GM03348 (cell line): ENCODE data around the gene ETS2.
"Not testable (repeated sequence)": the region's sequence is repeated elsewhere in the genome, so short reads cannot be mapped to it uniquely, and the experiment has no call there.

Experiments
- DNase-seq: peaks from one replicate; pipeline ENCODE4 v3.0.0; 2012; ENCODE audit warnings: low spot score

ETS2 gene

DNA sequence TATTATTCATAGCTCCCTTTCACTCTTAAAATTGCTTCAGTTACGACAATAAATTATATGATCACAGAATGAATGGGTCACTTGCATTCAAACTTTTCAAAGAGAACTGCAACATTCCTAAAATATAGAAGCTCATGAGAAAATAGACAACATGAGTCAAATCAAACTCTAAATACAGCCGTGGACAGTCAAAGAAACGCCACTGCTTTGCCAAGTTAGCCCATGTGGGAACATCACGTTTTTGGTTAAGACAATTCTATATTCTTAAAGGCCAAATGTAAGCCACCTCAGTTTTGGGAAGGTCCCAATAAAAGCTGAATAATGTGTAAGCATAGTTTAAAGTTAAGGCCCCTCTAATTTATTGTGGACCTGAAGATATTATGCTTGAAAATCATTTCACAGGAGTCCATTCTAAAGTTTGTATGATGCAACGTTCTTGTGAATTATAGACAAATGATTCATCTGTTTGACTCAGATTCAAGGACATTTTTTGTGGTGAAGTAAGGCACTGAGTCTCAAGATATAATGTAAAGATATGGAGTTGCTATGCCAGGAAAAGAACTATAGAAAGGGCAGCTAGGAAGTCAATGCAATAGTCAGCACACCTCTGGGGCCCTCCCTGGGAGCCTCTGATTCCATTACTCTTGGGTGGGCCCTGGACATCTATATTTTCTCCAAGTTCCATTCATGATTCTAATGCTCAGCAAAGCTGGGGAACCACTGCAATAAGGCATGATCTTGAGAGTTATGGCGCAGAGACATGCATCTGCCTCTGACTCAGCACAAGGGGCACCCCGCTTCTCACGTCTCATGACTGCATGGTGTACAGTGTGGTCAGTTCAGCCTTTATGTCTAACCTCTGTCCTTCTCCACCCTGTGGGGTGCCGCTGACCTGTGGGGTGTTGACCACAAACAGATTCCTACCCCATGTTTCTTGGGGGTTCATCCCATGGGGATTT, 33.9 kb downstream of the ETS2 start:
- peak; percentile 67 for DNase-seq

DNA sequence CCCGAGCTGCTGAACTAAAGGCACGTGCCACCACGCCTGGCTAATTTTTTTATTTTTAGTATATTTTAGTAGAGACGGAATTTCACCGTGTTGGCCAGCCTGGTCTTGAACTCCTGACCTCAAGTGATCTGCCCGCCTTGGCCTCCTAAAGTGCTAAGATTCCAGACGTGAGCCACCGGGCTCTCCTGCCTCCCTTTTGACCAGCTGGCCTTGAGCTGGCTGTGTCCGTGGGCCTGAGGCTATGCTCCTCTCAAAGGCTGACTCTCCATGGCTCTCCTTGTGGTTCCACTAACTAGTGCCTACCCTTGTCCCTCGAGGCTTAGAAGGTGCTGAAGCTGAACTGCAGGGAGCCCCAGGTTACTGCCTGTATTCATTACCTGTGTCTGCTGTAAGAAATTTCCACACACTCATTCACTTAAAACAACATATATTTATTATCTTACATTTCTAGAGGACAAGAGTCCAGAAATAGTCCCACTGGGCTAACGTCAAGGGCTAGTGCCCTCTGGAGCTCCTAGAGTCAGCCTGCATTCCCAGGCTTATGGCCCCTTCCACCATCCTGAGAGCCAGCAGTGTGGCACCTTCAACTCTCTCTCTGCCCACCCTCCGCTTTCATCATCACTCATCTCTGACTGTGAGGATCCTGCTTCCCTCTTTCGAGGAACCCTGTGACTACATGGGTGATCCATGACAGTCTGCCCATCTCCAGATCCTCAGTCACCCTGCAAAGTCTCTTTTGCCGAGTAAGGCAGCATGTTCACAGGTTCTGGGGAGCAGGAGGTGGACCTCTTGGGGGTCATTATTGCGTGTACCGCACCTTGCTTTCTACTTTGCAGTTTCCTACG, 34.9 kb downstream of the ETS2 start:
- DNase-seq, result no peak

DNA sequence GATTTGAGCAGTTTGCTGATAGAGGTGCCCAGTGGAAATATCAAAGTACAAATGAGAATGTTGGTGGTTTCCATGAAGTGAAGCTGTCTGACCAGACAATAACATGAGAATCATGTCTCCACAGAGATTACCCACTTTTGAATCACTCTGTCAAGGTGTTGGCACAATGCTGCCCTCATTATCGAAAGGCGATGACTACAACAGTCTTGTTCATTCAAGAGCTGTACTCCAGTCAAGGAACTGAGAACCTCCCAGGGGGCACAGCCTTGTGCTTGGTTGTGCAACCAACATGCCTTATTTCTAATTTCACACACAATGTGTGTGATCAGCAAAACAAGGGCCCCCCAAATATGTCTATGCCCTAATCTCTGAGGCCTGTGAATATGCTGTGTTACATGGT, 35.7 kb downstream of the ETS2 start:
- no peak for DNase-seq

DNA sequence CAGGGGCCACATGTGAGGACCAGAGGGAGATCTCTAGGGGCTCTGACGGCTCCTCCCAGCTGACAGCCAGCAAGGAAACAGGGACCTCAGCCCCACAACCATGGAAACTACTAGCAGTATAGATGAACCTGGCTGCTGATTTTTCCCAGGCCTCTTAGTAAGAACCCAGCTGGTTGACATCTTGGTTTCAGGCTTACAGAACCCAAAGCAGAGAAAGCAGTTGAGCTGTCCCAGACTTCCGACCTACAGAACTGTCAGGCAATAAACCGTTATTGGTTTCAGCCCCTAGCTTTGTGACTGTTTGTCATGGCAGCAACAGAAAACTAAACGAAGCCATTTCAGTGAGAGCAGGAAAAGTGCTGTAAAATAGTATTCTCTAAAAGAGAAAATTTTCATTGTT, 36.4 kb downstream of the ETS2 start:
- no peak for DNase-seq

DNA sequence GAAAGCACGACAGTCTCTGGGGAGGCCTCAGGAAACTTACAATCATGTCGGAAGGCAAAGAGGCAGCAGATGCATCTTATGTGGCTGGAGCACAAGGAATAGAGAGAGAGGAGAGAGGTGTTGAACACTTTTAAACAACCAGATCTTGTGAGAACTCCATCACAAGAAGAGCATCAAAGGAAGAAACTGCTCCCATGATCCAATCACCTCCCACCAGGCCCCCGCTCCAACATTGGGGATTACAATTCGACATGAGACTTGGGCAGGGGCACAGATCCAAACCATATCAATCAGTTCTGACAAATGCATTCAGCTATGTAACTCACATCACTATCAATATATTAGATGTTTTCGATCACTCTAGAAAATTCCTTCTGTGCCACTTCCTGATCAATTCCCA, 37.6 kb downstream of the ETS2 start:
- no peak for DNase-seq

DNA sequence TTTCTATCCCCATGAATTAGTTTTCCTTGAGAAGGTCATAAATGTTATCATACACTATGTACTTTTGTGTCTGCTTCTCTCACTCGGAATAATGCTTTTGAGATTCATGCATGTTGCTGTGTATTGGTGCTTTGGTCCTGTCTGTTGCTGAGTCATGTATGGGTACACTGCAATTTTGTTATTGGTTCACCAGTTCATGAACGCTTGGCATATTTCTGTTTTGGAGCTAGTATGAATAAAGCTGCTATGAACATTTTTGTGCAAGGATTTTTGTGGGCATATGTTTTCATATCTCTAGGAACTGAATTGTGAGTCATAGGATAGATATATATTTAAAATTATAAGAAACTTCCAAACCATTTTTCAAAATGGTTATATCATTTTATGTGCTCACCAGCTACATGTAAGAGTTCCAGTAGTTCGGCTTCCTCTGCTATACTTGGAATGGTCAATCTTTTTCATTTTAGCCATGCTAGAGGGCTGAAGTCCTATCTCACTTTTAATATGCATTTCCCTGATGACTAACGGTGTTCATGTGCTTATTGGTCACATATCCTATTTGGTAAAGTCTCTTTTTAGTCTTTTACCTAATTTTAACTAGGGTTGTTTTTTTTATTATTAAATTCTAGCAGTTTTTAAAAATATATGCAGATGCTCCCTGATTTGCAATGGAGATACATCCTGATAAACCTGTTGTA, 38.2 kb downstream of the ETS2 start:
- peak; percentile 42 for DNase-seq

DNA sequence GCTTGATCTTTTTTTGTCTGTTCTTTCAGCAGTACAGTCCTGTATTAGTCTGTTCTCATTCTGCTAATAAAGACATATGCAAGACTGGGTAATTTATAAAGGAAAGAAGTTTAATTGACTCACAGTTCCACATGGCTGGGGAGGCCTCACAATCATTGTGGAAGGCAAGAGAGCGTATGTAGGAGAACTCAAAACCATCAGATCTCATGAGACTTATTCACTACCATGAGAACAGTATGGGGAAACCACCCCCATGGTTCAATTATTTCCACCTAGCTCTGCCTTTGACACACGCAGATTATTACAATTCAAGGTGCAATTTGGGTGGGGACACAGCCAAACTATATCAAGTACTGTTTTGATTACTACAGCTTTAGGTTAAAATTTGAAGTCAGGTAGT, 39.6 kb downstream of the ETS2 start:
- not testable (repeated sequence) for DNase-seq

DNA sequence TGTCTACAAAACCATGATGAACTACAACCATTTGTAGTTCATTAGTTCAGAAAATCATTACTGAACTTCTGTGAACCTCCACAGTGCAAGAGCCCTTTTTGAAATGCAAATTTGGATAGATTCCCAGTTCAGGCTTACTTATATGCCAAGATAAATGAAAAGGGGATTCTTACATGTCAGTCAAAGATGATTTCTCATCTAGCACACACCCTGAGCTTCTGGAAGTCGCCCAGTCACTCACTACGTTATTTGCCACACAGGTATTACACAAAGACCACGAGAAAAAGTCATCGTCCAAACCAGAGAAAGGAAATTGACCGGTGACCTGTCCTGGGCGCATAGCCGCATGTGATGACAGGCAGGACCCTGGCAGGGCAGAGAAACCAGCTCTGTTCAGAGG, 41.8 kb downstream of the ETS2 start:
- DNase-seq, result no peak

DNA sequence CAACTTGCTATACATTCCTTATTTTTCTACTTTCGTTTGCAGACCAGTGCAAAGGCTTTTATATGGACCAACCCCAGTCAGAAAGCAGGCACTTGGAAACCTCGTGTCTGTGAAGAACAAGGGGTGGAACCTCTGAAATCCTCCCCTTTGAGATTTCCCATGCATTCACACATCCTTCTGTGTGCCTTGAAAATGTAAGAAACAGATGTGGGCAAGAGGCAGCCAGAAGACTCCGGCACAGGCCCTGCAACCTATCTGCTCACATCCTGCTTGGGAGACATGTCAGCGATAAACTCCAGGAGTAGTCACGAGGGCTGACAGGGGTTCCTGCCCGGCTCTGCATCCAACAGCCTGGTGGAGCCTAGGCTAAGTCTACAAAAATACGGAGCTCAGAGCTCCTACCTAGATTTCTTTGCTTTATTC, 42.5 kb downstream of the ETS2 start:
- DNase-seq, result peak; percentile 31

DNA sequence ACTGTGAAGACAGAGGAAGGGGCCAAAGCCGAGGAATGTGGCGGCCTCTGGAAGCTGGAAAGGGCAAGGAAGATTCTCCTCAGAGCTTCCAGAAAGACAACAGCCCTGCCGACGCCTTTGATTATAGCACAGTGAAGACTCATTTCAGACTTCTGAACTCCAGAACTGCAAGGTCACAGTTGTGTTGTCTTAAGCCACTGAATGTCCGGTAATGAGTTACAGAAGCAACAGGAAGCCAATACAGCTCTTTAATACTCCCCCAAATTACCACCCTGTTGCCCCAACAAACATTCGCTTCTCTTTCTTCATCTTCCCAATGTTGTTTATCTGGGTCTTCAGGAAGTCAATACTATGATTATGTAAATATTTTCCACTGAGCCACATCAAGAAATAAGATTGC, 44.0 kb downstream of the ETS2 start:
- DNase-seq, result no peak

DNA sequence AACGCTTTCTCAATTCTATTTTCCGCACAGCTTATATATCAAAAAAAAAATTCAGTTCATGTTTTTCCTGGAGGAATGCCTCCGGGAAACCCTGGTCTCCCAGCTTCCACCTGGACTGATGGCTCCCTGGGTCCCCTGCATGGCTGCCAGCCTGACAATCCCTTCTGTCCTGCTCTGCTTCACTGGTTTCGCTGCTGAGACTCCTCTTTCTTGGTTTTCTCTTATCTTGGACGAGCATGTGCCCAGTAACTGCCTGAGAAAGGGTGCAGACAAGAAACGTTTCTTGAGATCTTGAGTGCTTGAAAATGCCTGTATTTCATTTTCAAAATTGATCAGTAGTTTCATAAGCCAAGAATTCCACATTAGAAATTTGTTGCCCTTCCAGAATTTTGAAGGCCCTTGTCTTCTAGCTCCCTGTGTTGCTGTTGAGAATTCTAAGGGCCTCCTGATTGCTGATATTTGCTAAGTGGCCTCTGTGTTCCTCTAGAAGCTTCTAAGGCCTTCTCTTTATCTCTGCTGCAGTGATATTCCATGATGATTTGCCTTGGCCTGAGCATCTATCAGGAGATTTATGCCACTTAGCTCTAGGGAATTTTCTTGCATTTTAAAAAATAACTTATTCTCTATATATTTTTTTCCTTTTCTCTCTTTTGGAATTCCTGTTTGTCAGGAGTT, 44.7 kb downstream of the ETS2 start:
- DNase-seq, result no peak

DNA sequence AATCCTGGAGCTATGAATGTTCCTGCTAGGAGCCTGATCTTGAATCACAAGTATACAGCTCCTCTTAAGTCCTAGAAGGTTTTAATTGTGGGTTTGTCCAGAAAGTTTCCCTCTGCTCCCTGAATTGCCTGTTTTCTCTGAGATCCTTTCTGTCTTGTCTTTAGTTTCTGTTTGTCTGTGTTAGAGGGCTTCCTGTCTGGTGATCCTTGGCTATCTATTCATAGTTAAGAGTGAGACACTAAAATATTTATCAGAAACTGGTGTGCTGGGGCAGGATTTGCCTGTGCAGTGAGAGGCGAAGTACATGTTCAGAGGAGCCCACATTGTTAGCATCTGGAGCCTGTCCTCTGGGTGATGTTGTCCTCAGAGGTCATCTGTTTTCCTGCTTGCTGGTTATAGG, 45.4 kb downstream of the ETS2 start:
- DNase-seq, result no peak

DNA sequence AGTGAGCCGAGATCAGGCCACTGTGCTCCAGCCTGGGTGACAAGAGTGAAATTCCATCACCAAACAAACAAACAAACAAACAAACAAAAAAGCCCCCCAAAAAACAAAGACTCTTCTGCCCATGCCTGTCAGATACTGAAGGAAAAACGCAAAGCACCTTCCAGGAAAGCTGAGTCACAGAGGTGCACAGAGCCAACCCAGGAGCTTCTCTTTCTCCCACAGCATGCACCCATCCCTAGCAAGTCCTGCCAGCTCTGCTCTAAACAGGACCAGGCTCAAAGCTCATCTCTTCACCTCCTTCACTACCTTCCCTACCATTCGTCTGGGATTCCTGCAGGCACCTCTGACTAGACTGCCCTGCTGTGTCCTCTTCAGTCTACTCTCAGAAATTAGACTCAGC, 46.5 kb downstream of the ETS2 start:
- no peak for DNase-seq

DNA sequence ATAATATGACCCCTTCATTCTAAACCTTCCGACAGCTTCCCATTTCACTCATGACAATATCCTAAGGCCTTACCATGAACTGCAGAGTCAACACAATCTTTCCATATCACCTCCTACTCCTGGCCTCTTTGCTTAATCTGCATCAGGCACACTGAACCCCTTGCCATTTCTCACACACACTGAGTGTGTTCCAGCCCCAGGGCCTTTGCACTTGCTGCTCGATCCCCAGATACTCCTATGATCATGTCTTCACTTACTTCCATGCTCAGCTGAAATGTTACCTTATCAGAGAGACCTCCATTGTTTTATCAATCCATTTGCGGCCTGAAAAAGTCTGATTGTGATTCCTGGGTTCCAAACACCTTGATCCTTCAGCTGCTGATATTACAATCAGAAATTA, 47.0 kb downstream of the ETS2 start:
- no peak for DNase-seq

DNA sequence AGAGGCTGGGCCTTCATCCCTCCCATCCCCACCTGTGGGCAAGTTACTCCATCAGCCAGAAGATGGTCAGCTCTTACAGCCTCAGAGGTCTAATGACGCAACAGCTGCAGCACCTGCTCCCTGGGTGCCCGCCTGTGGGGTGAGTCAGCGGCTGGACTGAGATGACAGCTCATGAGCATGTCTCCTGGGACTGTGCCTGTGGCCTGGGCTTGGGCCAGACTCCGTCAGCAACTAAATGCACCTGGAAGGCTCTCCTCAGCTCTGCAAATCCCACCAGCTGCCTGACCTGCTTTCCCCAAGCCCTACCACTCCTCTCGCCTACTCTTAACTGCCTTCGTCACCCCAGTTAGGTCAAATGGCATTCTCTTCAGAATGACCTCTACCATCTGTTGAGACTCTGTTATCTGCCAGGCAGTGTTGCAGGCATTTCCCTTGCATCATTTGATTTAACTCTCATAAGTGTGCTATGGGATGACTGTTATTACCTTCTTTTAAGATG, 47.7 kb downstream of the ETS2 start:
- peak; percentile 67 for DNase-seq

DNA sequence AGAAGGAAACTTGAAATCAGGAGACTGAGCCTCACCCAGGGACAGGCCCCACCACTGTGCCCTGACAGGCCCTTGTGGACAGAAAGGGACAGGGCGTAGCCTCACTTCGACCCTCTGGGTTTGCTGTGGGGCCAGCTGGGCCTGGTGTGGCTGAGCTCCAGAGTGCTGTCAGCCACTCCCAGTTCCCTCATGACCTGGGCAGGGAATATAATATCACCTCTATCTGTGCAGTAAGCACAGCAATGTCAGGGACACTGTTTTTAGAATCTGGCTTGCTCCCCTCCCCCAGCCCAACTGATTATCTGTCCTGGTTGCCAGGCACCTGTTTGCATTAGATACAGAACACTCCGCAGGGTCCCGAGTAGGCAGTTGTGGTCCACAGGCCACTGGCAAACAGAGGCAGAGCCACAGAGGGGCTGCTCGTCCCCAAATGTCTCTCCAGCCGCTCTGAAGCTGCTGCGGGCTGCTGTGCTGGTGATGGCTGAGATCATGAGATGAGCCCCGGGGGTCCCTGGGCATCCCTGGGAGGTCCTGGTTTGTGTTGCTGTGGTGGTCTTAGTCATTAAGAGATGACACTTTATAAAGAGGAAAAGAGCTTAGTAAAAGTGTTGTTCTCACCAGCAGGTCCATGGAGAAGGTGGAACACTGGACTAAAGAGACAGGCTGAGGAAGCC, 51.6 kb downstream of the ETS2 start:
- DNase-seq, result no peak

DNA sequence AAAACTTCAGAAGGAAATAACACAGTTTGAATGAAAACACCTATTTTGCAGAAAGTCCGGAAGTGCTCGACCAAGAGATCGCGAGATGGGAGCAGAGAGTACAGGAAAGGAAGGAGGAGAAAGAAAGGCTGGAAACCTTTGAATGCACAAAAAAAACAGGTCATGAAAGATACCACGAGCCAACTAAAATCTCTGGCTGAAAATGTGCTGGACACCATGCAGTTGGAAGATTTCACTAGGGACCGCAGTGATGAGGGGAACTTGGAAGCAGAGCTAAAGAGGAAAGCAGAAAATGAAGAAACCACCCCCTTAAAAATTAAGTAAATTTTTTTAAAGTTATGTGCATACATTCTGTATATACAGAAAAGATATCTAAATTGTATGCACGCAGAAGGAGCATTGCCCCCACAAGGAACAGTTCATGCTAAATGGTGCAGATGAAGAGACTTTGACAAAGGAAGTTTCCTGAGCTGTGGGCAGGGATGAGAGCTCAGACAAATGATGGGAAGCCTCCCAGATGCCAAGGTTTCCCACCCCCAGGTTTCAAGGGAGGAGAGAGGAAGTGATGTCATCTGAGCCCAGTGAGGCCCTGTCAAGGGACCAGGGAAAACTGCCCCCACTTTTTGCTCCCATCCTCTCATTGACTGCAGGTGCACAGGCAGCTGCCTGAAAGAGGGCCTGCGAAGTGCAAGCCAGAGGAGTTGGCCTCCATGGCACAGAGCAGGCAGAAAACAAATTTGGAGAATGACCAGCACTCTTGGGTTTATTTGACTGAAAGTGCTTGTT, 52.5 kb downstream of the ETS2 start:
- no peak for DNase-seq

DNA sequence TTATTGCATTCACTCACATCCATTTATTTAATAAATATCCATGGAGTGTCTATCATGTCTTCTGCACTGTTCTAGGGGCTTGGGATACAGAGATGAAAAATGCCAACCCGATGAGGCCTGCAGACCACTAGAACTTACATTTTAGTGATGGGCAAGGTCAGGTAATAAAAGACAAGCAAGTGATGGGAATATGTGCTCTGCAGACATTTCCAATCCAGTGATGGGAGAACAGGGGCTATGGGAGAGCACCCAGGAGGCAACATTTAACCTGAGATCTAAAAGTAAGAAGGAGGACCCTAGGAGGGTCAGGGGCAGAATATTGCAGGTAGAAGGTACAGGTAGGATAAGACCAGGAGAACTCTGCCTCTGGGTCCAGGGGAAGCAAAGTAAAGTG, 53.1 kb downstream of the ETS2 start:
- DNase-seq, result no peak

DNA sequence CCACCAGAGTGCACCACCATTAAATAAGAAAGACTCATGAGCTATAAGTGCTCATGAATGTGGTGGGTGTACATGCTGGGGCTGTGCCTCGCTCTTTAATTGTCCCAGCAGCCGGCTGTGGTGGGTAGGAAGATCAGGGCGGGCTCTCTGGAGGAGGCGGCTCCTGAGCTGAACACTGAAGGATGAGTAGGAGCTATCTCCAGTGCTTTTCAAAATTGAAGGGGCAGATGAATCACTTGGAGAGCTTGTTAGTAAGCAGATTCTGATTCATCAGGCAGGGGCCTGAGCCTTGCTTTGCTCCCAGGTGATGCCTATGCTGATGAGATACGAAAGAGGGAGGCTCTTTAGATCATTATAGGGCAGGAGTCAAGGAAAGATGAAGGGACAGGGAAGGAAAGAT, 54.1 kb downstream of the ETS2 start:
- DNase-seq, result no peak

DNA sequence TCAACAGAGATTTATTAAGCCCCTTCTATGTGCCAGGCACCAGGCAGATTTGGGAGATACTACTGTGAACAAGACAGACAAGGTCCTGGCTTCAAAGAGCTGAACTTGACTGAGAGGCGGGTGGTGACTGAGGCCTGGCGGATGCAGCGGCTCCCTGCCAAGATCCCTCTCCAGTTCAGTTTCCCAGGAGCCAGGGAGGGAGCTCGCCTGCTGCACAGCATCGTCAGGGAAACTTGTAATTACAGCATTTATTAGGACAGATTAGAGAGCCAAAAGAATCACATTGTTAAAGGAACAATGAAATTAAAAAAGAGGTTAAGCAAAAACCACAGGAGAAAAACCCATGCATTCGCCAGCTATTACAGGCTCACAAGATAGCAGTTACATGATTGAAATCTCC, 55.3 kb downstream of the ETS2 start:
- DNase-seq, result no peak
